Measurements from ENCODE around the gene TCF7L1.

DNA sequence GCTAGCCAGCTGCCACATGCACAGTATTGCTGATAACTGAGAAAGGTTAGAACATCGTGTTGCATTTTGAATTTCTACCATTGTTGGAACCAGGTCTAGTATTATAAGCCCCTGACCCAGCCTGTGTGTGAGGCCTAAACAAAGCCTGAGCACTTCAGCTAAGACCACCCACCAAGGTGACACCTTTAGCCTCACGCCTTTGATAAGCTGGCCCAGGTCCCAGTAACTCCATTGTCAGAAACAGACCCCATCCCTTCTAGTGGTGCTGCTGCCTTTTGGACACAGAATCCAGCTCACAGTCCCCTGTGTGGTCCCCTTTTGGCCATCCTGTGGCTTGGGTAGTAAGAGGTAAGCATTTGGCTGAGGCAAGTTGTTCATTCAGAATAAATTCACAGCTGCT, 223.0 kb downstream of the TCF7L1 start:
- no peak for TF ChIP-seq CTCF (IDR thresholded peaks at IDR 0.05; ENCODE audit: low read depth, low read length)
- no peak for TF ChIP-seq POLR2A (IDR thresholded peaks at IDR 0.05; ENCODE audit: extremely low read depth, insufficient read length)
- no peak for TF ChIP-seq MAX (IDR thresholded peaks at IDR 0.05; ENCODE audit: low read depth, low read length)
- TF ChIP-seq MYC (IDR thresholded peaks at IDR 0.05; ENCODE audit: low read depth, low read length) = no peak

All from NB4 (cell line).